HG03520 (cell line): ENCODE measurements around the gene CHTOP.
"Not testable (repeated sequence)": the region's sequence is repeated elsewhere in the genome, so short reads cannot be mapped to it uniquely, and the experiment has no call there.

ENCODE experiments used
- ATAC-seq: cut with Tn5 transposase; IDR thresholded peaks from one replicate; pipeline ENCODE4 v1.9.1; 2021; ENCODE audit warnings: mild to moderate bottlenecking, moderate library complexity; ENCODE audit not compliant: unreplicated experiment

Gene CHTOP

GRCh38 chr1:153658400-153659174 is 24.7 kb downstream of the CHTOP start, which contains the start of gene SNAPIN:
SNAPIN (plus strand) TSS chr1:153658703; CDS start chr1:153658744, 41 bp downstream.
- peak; percentile 89 for ATAC-seq

GRCh38 chr1:153659175-153659534 is 25.3 kb downstream of the CHTOP start:
- ATAC-seq, result no peak

- no peak for ATAC-seq
Measured at GRCh38 chr1:153659656-153660055, 25.8 kb downstream of the CHTOP start.

- no peak for ATAC-seq
Measured at GRCh38 chr1:153661111-153661708, 27.3 kb downstream of the CHTOP start.

- no peak for ATAC-seq
Measured at GRCh38 chr1:153662269-153662668, 28.4 kb downstream of the CHTOP start.

- no peak for ATAC-seq
Measured at GRCh38 chr1:153663211-153663610, 29.3 kb downstream of the CHTOP start.

GRCh38 chr1:153667439-153667838 is 33.6 kb downstream of the CHTOP start:
- ATAC-seq, result no peak

GRCh38 chr1:153668672-153669071 is 34.8 kb downstream of the CHTOP start:
- not testable (repeated sequence) for ATAC-seq

- ATAC-seq, result no peak
Measured at GRCh38 chr1:153669606-153670005, 35.7 kb downstream of the CHTOP start.

GRCh38 chr1:153670257-153670858 is 36.5 kb downstream of the CHTOP start:
- ATAC-seq, result no peak

GRCh38 chr1:153670859-153671627 is 37.2 kb downstream of the CHTOP start, which contains the start of gene ILF2:
ILF2 (minus strand) TSS chr1:153670993; CDS start chr1:153670922, 71 bp downstream.
- peak; percentile 92 for ATAC-seq

GRCh38 chr1:153671628-153672353 is 37.9 kb downstream of the CHTOP start:
- ATAC-seq, result peak; percentile 12

GRCh38 chr1:153673511-153673910 is 39.6 kb downstream of the CHTOP start:
- ATAC-seq, result no peak

- ATAC-seq, result no peak
Measured at GRCh38 chr1:153677718-153678518, 44.1 kb downstream of the CHTOP start.

GRCh38 chr1:153678519-153679336 is 44.9 kb downstream of the CHTOP start, which contains the start of gene NPR1:
NPR1 (plus strand) TSS chr1:153678688; CDS start chr1:153679109, 421 bp downstream.
- no peak for ATAC-seq

- ATAC-seq, result no peak
Measured at GRCh38 chr1:153679337-153680119, 45.7 kb downstream of the CHTOP start.

GRCh38 chr1:153680120-153680403 is 46.2 kb downstream of the CHTOP start:
- ATAC-seq, result no peak

- no peak for ATAC-seq
Measured at GRCh38 chr1:153682730-153683129, 48.9 kb downstream of the CHTOP start.
